Tibial artery (tissue), 4 donors: Measurements from ENCODE around the gene CENPC.
"Not testable (repeated sequence)": the region's sequence is repeated elsewhere in the genome, so short reads cannot be mapped to it uniquely, and the experiment has no call there.

Experiments used
- DNase-seq, 2 donors: peaks; one replicate each; pipeline ENCODE4 v3.0.0-alpha.2; 2019
- H3K27ac ChIP-seq, 2 donors: fragments of 200-600 bp; sonication (generic) in 1 of 2; 1 replicate in 1 of 2; 2 replicates in 1 of 2; pipeline ENCODE4 v1.5.1; 2018 to 2019; ENCODE audit warnings: mild to moderate bottlenecking in 1 of 2
- H3K27me3 ChIP-seq, 2 donors: fragments of 200-600 bp; sonication (generic) in 1 of 2; one replicate each; pipeline versions ENCODE4 v1.5.1 to v1.6.0; 2016 to 2019
- H3K36me3 ChIP-seq, 3 donors: fragments of 200-600 bp; sonication (generic) in 2 of 3; one replicate each; pipeline ENCODE4 v1.5.1; 2016 to 2019; ENCODE audit warnings: mild to moderate bottlenecking in 2 of 3
- H3K4me1 ChIP-seq, 4 donors: fragments of 200-600 bp; sonication (generic) in 2 of 4; 1 replicate in 3 of 4; 2 replicates in 1 of 4; pipeline ENCODE4 v1.5.1; 2016 to 2019
- H3K4me3 ChIP-seq, 2 donors: fragments of 200-600 bp; sonication (generic) in 1 of 2; 1 replicate in 1 of 2; 2 replicates in 1 of 2; pipeline ENCODE4 v1.5.1; 2018 to 2019; ENCODE audit warnings: mild to moderate bottlenecking in 2 of 2
- H3K9me3 ChIP-seq, 3 donors: fragments of 200-600 bp; sonication (generic) in 1 of 3; one replicate each; pipeline ENCODE4 v1.5.1; 2016 to 2019
- CTCF ChIP-seq, 2 experiments: fragments of 200-600 bp in 1 of 2; fragments of 450-650 bp in 1 of 2; IDR thresholded peaks; one replicate each; pipeline ENCODE4 v1.5.1; 2017 to 2019; ENCODE audit warnings: antibody characterized with exemption in 2 of 2, mild to moderate bottlenecking in 1 of 2, moderate library complexity in 1 of 2
- intact Hi-C: fragments of 100-400 bp; cut with DNase I; formaldehyde crosslinking; loops from one replicate; pipeline ENCODE4 v1.15.0; 2023; ENCODE audit warnings: low total_unique reads

CENPC gene

GRCh38 chr4:67558493-67558892 lies 13.2 kb upstream of the CENPC start, which contains the start of gene STAP1:
STAP1 (plus strand) TSS chr4:67558727; CDS start chr4:67558810, 83 bp downstream.
- intact Hi-C loops = no loop called here
- H3K4me3 ChIP-seq = no peak within 1 kb of the TSS
- DNase-seq = no peak

GRCh38 chr4:67556436-67556835 lies 11.1 kb upstream of the CENPC start:
- H3K36me3 ChIP-seq = no peaks in the 10 kb centered on the region
- H3K9me3 ChIP-seq = no peaks in the 10 kb centered on the region
- no peaks in the 10 kb centered on the region for H3K4me1 ChIP-seq
- no peak for TF ChIP-seq CTCF (IDR thresholded peaks at IDR 0.05)
- intact Hi-C loops = no loop called here
- no peak overlapping the region for H3K27ac ChIP-seq
- H3K4me3 ChIP-seq = no peak overlapping the region
- no peak for DNase-seq
- H3K27me3 ChIP-seq = no peaks in the 10 kb centered on the region

More at GRCh38 chr4:67558493-67558892, 13.2 kb upstream of the CENPC start, which contains the start of gene STAP1:
- no peak for TF ChIP-seq CTCF (IDR thresholded peaks at IDR 0.05)
- no peaks in the 10 kb centered on the region for H3K27me3 ChIP-seq
- H3K9me3 ChIP-seq = no peaks in the 10 kb centered on the region
- no peak within 1 kb of the TSS for H3K27ac ChIP-seq
- H3K36me3 ChIP-seq = no peaks in the 10 kb centered on the region
- H3K4me1 ChIP-seq = no peaks in the 10 kb centered on the region

- H3K27me3 ChIP-seq = no peaks in the 10 kb centered on the region
- DNase-seq = no peak
- H3K4me3 ChIP-seq = no peak overlapping the region
- no peaks in the 10 kb centered on the region for H3K36me3 ChIP-seq
- no peaks in the 10 kb centered on the region for H3K4me1 ChIP-seq
- no peak overlapping the region for H3K27ac ChIP-seq
- H3K9me3 ChIP-seq = no peaks in the 10 kb centered on the region
- no peak for TF ChIP-seq CTCF (IDR thresholded peaks at IDR 0.05)
- intact Hi-C loops = no loop called here
These were observed 10.1 kb upstream of the CENPC start for GRCh38 chr4:67555447-67555846.

- intact Hi-C loops = no loop called here
- no peak for DNase-seq
- no peaks in the 10 kb centered on the region for H3K27me3 ChIP-seq
- no peak overlapping the region for H3K4me3 ChIP-seq
- H3K9me3 ChIP-seq = no peaks in the 10 kb centered on the region
- H3K27ac ChIP-seq = no peak overlapping the region
- no peaks in the 10 kb centered on the region for H3K36me3 ChIP-seq
- H3K4me1 ChIP-seq = no peaks in the 10 kb centered on the region
- no peak for TF ChIP-seq CTCF (IDR thresholded peaks at IDR 0.05)
These were observed 8.8 kb upstream of the CENPC start for GRCh38 chr4:67554096-67554495.

- H3K9me3 ChIP-seq, H3K4me3 ChIP-seq, intact Hi-C loops, H3K4me1 ChIP-seq, DNase-seq, H3K36me3 ChIP-seq, H3K27me3 ChIP-seq, H3K27ac ChIP-seq: not testable (repeated sequence)
These were observed 7.0 kb upstream of the CENPC start for GRCh38 chr4:67552146-67552792.

GRCh38 chr4:67550857-67551256 lies 5.6 kb upstream of the CENPC start:
- H3K4me3 ChIP-seq = no peak overlapping the region
- H3K27ac ChIP-seq = no peak overlapping the region

More at GRCh38 chr4:67550857-67551256, 5.6 kb upstream of the CENPC start:
- no peak for TF ChIP-seq CTCF (IDR thresholded peaks at IDR 0.05)
- Histone ChIP-seq H3K27me3 (no peaks in the 10 kb centered on the region), H3K4me1 (peaks cover 0 to 11% (median 0%) of the 10 kb centered on the region in 4 donors), H3K36me3 (no peaks in the 10 kb centered on the region), H3K9me3 (no peaks in the 10 kb centered on the region)
- intact Hi-C loops = no loop called here
- no peak for DNase-seq
